RWPE2 (cell line): ENCODE results near the gene GPR160.
"Not testable (repeated sequence)": the region's sequence is repeated elsewhere in the genome, so short reads cannot be mapped to it uniquely, and the experiment has no call there.

ENCODE experiments used
- ATAC-seq: fragments of 200-7000 bp; cut with Tn5 transposase; 3 replicates; pipeline ENCODE4 v1.9.1; 2021; ENCODE audit warnings: low read depth
- DNase-seq: peaks from one replicate; pipeline ENCODE4 v3.0.0-alpha.2; 2020; ENCODE audit warnings: low spot score
- H3K27ac ChIP-seq: fragments of 450-650 bp; 2 replicates; pipeline ENCODE4 v1.5.1; 2017; ENCODE audit warnings: mild to moderate bottlenecking; ENCODE audit not compliant: poor library complexity, severe bottlenecking
- H3K27me3 ChIP-seq: fragments of 250-450 bp; sonication (Bioruptor Pico); 2 replicates; pipeline ENCODE4 v1.5.1; 2021; ENCODE audit warnings: mild to moderate bottlenecking, moderate library complexity; ENCODE audit not compliant: insufficient read depth, poor library complexity, severe bottlenecking
- H3K36me3 ChIP-seq: fragments of 250-450 bp; sonication (Bioruptor Pico); 2 replicates; pipeline ENCODE4 v1.5.1; 2020; ENCODE audit warnings: low read depth, mild to moderate bottlenecking, moderate library complexity
- H3K4me1 ChIP-seq: fragments of 250-450 bp; sonication (Bioruptor Pico); 2 replicates; pipeline ENCODE4 v1.5.1; 2021; ENCODE audit warnings: mild to moderate bottlenecking, moderate library complexity; ENCODE audit not compliant: insufficient read depth, poor library complexity, severe bottlenecking
- H3K4me3 ChIP-seq: fragments of 250-450 bp; sonication (Bioruptor Pico); 2 replicates; pipeline ENCODE4 v1.5.1; 2021; ENCODE audit warnings: mild to moderate bottlenecking, moderate library complexity; ENCODE audit not compliant: severe bottlenecking
- H3K9me3 ChIP-seq: fragments of 250-450 bp; sonication (Bioruptor Pico); 2 replicates; pipeline ENCODE4 v1.5.1; 2021; ENCODE audit warnings: mild to moderate bottlenecking, moderate library complexity; ENCODE audit not compliant: severe bottlenecking
- TF ChIP-seq, protein P1 (sequence below): fragments of 450-650 bp; IDR thresholded peaks from one replicate; pipeline ENCODE4 v1.5.1; 2017; ENCODE audit warnings: mild to moderate bottlenecking, moderate library complexity; ENCODE audit not compliant: poor library complexity, severe bottlenecking

Gene GPR160

DNA sequence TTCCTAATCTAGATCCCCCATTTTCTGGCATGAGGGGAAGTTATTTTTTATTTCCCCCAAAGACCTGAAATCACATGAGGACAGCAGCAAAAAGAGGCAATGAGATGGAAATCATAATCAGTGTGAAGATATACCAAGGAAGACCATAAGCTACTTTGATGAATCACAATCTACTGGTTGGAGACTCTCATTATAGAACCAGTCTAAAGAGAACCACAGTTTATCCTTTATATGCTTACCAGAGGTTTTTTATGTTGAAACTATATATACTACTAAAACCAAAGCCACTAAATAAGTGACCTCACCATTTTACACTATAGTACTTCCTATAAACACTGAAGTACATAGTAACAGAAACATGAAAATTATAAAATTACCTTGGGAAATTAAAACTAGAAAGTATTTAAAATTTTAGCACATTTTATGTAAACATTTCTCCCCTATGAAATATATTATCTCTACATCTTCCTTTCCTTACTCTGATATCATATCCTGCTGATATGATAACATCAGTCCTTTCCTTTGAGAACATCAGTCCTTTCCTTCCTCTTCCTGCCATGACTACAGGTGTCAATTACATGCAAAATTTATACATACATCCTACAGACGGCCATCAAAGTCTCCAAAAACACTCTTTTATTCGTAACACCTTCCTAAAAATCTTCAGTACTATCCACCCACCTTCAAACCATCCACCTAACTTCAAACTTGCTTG, 71.9 kb downstream of the GPR160 start:
- Histone ChIP-seq H3K27me3 (no peaks in the 10 kb centered on the region), H3K4me1 (no peaks in the 10 kb centered on the region), H3K36me3 (peaks cover 66% of the 10 kb centered on the region), H3K27ac (no peak overlapping the region), H3K9me3 (peaks cover 2% of the 10 kb centered on the region), H3K4me3 (no peak overlapping the region)
- TF ChIP-seq, protein P1, sequence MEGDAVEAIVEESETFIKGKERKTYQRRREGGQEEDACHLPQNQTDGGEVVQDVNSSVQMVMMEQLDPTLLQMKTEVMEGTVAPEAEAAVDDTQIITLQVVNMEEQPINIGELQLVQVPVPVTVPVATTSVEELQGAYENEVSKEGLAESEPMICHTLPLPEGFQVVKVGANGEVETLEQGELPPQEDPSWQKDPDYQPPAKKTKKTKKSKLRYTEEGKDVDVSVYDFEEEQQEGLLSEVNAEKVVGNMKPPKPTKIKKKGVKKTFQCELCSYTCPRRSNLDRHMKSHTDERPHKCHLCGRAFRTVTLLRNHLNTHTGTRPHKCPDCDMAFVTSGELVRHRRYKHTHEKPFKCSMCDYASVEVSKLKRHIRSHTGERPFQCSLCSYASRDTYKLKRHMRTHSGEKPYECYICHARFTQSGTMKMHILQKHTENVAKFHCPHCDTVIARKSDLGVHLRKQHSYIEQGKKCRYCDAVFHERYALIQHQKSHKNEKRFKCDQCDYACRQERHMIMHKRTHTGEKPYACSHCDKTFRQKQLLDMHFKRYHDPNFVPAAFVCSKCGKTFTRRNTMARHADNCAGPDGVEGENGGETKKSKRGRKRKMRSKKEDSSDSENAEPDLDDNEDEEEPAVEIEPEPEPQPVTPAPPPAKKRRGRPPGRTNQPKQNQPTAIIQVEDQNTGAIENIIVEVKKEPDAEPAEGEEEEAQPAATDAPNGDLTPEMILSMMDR = no peak
- DNase-seq (no peak), ATAC-seq (no peak)

DNA sequence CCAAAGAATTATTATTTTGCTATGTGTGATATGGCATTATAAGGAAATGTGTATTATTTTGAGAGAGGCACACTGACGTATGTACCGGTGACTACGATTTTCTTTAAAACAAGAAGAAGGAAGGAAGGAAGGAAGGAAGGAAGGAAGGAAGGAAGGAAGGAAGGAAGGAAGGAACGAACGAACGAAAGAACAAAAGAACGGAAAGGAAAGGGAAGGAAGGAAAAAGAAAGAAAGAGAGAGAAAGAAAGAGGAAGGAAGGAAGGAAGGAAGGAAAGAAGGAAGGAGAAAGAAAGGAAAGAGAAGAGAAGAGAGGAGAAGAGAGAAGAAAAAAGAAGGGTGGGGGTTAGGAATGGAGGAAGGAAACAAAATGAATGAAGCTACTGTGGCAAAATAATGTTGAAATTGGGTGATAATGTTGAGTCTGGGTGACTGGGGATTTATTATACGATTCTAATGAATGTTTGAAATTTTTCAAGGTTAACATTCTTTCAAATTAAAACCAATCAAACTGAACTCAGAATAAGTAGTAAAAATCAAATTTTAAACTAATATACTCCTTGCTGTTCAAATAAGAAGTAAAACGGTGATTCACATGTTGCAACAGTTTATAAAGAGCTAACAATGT, 73.5 kb downstream of the GPR160 start:
- TF ChIP-seq, protein P1 = no peak
- Histone ChIP-seq H3K4me1 (no peaks in the 10 kb centered on the region), H3K27me3 (no peaks in the 10 kb centered on the region), H3K4me3 (no peak overlapping the region), H3K27ac (no peak overlapping the region), H3K9me3 (peaks cover 2% of the 10 kb centered on the region), H3K36me3 (peaks cover 76% of the 10 kb centered on the region)
- DNase-seq (no peak), ATAC-seq (no peak)

DNA sequence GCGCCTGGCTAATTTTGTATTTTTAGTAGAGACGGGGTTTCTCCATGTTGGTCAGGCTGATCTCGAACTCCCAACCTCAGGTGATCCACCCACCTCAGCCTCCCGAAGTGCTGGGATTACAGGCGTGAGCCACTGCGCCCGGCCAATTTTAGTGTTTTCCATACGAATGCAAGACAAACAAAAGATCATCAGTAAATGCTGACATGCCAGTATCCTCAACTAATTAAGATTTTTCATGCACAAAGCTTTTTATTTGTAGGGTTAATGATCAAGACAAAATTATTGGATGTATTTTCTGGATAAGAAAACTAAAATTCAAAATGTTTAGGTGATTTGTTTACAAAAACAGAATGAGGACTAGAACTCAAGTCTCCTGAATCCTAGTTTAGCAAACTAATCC, 76.4 kb downstream of the GPR160 start:
- not testable (repeated sequence) for H3K27me3 ChIP-seq, H3K9me3 ChIP-seq, H3K4me1 ChIP-seq, H3K4me3 ChIP-seq, DNase-seq, H3K27ac ChIP-seq, ATAC-seq
- peaks cover 84% of the 10 kb centered on the region for H3K36me3 ChIP-seq

DNA sequence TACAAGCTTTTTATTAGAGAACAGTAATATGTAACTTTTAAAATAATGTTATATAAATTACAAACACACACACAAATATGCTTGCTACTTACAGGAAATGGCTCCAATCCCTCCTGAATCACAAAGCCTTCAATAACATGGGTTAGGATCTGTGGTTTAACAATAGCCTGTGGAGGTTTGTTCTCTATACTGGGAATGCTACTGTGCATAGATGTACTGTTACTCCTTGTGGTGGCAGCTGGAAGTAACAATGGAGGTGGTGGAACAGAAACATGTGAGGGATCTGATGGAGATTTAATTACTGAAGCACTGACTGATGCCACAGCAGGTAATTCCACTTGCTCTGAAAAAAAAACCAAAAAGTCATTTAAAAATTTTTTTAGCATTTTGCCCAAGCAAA, 79.3 kb downstream of the GPR160 start:
- TF ChIP-seq, protein P1 = no peak
- Histone ChIP-seq H3K36me3 (peaks cover 92% of the 10 kb centered on the region), H3K4me3 (no peak overlapping the region), H3K9me3 (no peaks in the 10 kb centered on the region), H3K27ac (no peak overlapping the region), H3K27me3 (no peaks in the 10 kb centered on the region), H3K4me1 (no peaks in the 10 kb centered on the region)
- DNase-seq (no peak), ATAC-seq (peak; percentile 49; the same call in 1 of the 3 replicates)

DNA sequence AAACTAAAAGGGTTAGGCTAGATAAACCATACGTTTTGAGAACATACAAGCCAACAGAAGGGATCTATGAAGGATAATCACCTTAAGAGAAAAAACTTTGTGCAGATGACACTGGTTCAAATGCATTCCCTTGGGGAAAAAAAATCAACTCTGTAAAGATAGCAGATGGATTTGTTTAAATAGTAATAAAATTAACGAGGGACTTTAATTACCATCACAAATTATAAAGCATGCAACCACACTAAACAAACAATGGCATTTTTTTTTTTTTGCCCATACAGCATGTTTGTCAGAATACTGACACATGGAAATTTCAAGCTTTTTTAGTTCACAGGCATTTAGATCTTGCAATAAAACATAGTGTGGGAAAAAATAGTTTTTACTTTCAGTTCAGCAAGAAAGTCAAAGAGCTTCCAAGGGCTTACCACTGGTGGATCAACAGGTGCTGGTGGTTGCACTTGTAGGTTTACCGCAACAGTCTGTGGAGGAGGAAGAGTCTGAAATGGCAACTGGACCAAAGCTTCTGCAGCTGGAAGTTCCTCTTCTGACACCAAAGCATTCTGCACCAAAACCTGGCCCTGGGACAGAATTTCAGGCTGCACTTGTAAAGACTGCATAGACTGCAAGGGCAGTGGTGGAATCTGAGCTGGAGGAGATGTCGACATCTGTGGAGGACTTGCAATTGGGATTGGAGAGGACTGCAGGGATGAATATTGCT, 90.6 kb downstream of the GPR160 start:
- Histone ChIP-seq H3K36me3 (peaks cover 80% of the 10 kb centered on the region), H3K4me3 (no peak overlapping the region), H3K4me1 (no peaks in the 10 kb centered on the region), H3K9me3 (no peaks in the 10 kb centered on the region), H3K27ac (no peak overlapping the region), H3K27me3 (no peaks in the 10 kb centered on the region)
- TF ChIP-seq, protein P1 = no peak
- ATAC-seq (no peak), DNase-seq (no peak)
